Stimulated activated CD8-positive, alpha-beta memory T cell treated with anti-CD3 and anti-CD28 coated beads, Interleukin-4, amount 100 ng/mL, for 1 hour (primary cell): Measurements from ENCODE around the gene FAM171A1.
"Not testable (repeated sequence)": the region's sequence is repeated elsewhere in the genome, so short reads cannot be mapped to it uniquely, and the experiment has no call there.

ENCODE experiments used
- DNase-seq, 2 donors: peaks; one replicate each; pipeline ENCODE4 v3.0.0-alpha.2; 2020; ENCODE audit warnings: low read depth in 2 of 2, low spot score in 1 of 2

The FAM171A1 gene

GRCh38 chr10:15370856-15371701, at the start of gene FAM171A1:
Gene FAM171A1 (minus strand): TSS chr10:15371289. CDS start chr10:15371052, 237 bp downstream.
- DNase-seq: peak in 1 of 2 donors; percentile 13

GRCh38 chr10:15420858-15421257, 49.8 kb upstream of the FAM171A1 start:
- DNase-seq: no peak

GRCh38 chr10:15419279-15419874, 48.3 kb upstream of the FAM171A1 start:
- DNase-seq: no peak

GRCh38 chr10:15416034-15416433, 44.9 kb upstream of the FAM171A1 start:
- no peak for DNase-seq

GRCh38 chr10:15411010-15411409, 39.9 kb upstream of the FAM171A1 start:
- DNase-seq: no peak

- not testable (repeated sequence) for DNase-seq
Observed at GRCh38 chr10:15409350-15409749, 38.3 kb upstream of the FAM171A1 start.

GRCh38 chr10:15408557-15408956, 37.5 kb upstream of the FAM171A1 start:
- DNase-seq: no peak

- DNase-seq: no peak
Observed at GRCh38 chr10:15405319-15405718, 34.2 kb upstream of the FAM171A1 start.

- DNase-seq: no peak
Observed at GRCh38 chr10:15401382-15401781, 30.3 kb upstream of the FAM171A1 start.

GRCh38 chr10:15400461-15400860, 29.4 kb upstream of the FAM171A1 start:
- DNase-seq: not testable (repeated sequence)

GRCh38 chr10:15399060-15399661, 28.1 kb upstream of the FAM171A1 start:
- no peak for DNase-seq

- no peak for DNase-seq
Observed at GRCh38 chr10:15395935-15396334, 24.8 kb upstream of the FAM171A1 start.

GRCh38 chr10:15393139-15393825, 22.2 kb upstream of the FAM171A1 start:
- DNase-seq: no peak

- no peak for DNase-seq
Observed at GRCh38 chr10:15391491-15391890, 20.4 kb upstream of the FAM171A1 start.

GRCh38 chr10:15388172-15388571, 17.1 kb upstream of the FAM171A1 start:
- DNase-seq: not testable (repeated sequence)

GRCh38 chr10:15387021-15387420, 15.9 kb upstream of the FAM171A1 start:
- DNase-seq: no peak

GRCh38 chr10:15385552-15386455, 14.7 kb upstream of the FAM171A1 start:
- no peak for DNase-seq

- DNase-seq: no peak
Observed at GRCh38 chr10:15381420-15381819, 10.3 kb upstream of the FAM171A1 start.

GRCh38 chr10:15379078-15379477, 8.0 kb upstream of the FAM171A1 start:
- no peak for DNase-seq

GRCh38 chr10:15378569-15378968, 7.5 kb upstream of the FAM171A1 start:
- DNase-seq: no peak
